Activated naive CD4-positive, alpha-beta T cell treated with anti-CD3 and anti-CD28 coated beads for 36 hours (primary cell): ENCODE data around the gene PLEKHJ1. TPM values are rescaled to one million over a fixed set of nuclear protein-coding genes. Genes with fewer than 3 reads are reported as not detected.

Experiments
- CTCF ChIA-PET: fragments of 350-600 bp; sonication (Branson Sonifier 250); formaldehyde crosslinking; loops from one replicate; lab custom pipeline; 2021; ENCODE audit warnings: antibody characterized with exemption; lab: Charles Lee
- DNase-seq: peaks from one replicate; pipeline ENCODE4 v3.0.0-alpha.2; 2020
- H3K27ac Mint-ChIP-seq: one replicate; pipeline ENCODE4 v1.8.0; 2021; ENCODE audit warnings: mild to moderate bottlenecking, mixed read lengths
- H3K27me3 Mint-ChIP-seq: one replicate; pipeline ENCODE4 v1.8.0; 2021; ENCODE audit warnings: low read depth, mixed read lengths
- H3K36me3 Mint-ChIP-seq: one replicate; pipeline ENCODE4 v1.8.0; 2021; ENCODE audit warnings: low read depth, mixed read lengths
- H3K4me1 Mint-ChIP-seq: one replicate; pipeline ENCODE4 v1.8.0; 2021; ENCODE audit warnings: low read depth, mixed read lengths
- H3K4me3 Mint-ChIP-seq: one replicate; pipeline ENCODE4 v1.8.0; 2021; ENCODE audit warnings: mild to moderate bottlenecking, moderate library complexity, mixed read lengths
- H3K9me3 Mint-ChIP-seq: one replicate; pipeline ENCODE4 v1.8.0; 2021; ENCODE audit warnings: mixed read lengths
- intact Hi-C: fragments of 100-400 bp; cut with micrococcal nuclease; formaldehyde crosslinking; loops from one replicate; pipeline ENCODE4 v1.15.1; 2023
- total RNA-seq, 2 experiments: library from RNA; stranded (reverse); gene quantifications; one replicate each; pipeline ENCODE4 v1.2.3, GENCODE V29; 2021

The PLEKHJ1 gene
- total RNA-seq, 2 experiments from 2014 or later: 56.9 to 60.6 TPM

- Mint-ChIP-seq H3K9me3 (no peaks in the 10 kb centered on the region), H3K27me3 (no peaks in the 10 kb centered on the region), H3K4me3 (no peak overlapping the region), H3K36me3 (peaks cover 28% of the 10 kb centered on the region), H3K4me1 (peaks cover 32% of the 10 kb centered on the region), H3K27ac (no peak overlapping the region)
- CTCF ChIA-PET: interaction anchor here (1.6 kb wide), 1 partner anchor 117 kb away, joined by 4 read pairs; no protein-coding TSS in a partner anchor
- no peak for DNase-seq
- intact Hi-C loops: loop anchor here (2.0 kb wide), 1 partner anchor 115 kb away; no protein-coding TSS in a partner anchor
Measured at GRCh38 chr19:2275588-2276428, 39.7 kb upstream of the PLEKHJ1 start.

DNA sequence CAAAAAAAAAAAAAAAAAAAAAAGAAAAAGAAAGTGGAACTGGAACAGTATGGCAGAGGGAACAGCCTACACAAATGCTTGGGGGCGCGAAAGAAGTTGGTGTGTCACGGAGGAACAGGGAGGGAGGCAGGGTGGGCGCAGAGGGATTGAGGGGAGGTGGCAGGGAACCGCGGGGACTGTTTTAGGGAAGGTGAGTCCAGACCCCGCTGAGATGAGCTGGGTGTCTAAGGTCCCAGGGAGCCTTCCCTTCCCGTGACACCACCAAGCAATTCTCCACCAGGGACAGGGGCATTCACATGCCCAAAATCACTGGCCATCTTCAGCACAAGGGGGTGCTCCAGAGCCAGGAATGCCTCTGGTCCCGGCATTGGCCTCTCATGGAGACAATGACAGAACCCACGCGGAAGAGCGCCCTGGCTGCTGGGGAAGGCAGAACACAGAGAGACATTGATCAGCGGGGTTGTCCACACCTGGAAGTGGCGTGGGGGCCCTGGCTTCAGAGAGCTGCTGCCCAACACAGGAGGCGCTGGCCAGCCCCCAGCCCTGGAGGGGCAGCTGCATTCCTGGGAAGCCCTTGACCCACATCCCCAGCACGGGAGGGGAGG, 38.9 kb upstream of the PLEKHJ1 start:
- Mint-ChIP-seq H3K4me1 (peaks cover 32% of the 10 kb centered on the region), H3K27me3 (no peaks in the 10 kb centered on the region), H3K27ac (peak overlapping the region; percentile 53), H3K36me3 (peaks cover 33% of the 10 kb centered on the region), H3K9me3 (no peaks in the 10 kb centered on the region), H3K4me3 (peak overlapping the region; percentile 9)
- DNase-seq: peak; percentile 72
- CTCF ChIA-PET: interaction anchor here (0.6 to 2.0 kb wide), 8 partner anchors 13 to 436 kb away, joined by 3 to 16 read pairs (median 3); partner anchors contain the start of gene PLEKHJ1
- intact Hi-C loops: loop anchor here (2.0 kb wide), 1 partner anchor 116 kb away; no protein-coding TSS in a partner anchor

DNA sequence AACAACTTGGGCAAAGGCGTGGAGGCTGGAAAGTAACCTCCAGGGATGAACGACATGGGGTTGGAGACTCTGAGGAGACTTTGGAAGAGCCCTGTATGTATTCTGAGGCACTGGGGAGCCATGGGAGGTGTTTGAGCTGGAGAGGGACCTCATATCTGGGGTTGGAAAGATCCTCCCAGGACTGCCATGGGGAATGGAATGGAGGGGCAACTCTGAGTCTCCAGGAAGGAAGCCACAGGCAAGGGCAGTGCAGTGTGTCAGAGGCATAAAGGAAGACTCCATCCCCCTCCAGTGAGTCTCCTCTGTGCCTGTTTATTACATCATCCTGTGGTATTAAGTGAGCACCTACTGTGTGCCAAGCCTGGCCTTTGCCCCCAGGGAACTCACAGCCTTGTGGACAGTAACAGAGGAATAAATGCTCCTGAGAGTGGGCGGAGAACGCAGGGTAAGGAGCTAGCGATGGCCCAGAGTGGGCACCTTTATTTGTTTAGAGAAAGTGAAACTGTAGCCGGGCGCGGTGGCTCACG, 38.1 kb upstream of the PLEKHJ1 start:
- H3K9me3 Mint-ChIP-seq: no peaks in the 10 kb centered on the region
- peak overlapping the region; percentile 68 for H3K4me3 Mint-ChIP-seq
- H3K4me1 Mint-ChIP-seq: peaks cover 32% of the 10 kb centered on the region
- intact Hi-C loops: loop anchor here (2.0 kb wide), 1 partner anchor 117 kb away; no protein-coding TSS in a partner anchor
- peaks cover 40% of the 10 kb centered on the region for H3K36me3 Mint-ChIP-seq
- CTCF ChIA-PET: interaction anchor here (0.6 to 2.0 kb wide), 10 partner anchors 12 to 436 kb away, joined by 3 to 16 read pairs (median 3); partner anchors contain the start of gene PLEKHJ1
- no peaks in the 10 kb centered on the region for H3K27me3 Mint-ChIP-seq
- no peak for DNase-seq
- H3K27ac Mint-ChIP-seq: peak overlapping the region; percentile 88

DNA sequence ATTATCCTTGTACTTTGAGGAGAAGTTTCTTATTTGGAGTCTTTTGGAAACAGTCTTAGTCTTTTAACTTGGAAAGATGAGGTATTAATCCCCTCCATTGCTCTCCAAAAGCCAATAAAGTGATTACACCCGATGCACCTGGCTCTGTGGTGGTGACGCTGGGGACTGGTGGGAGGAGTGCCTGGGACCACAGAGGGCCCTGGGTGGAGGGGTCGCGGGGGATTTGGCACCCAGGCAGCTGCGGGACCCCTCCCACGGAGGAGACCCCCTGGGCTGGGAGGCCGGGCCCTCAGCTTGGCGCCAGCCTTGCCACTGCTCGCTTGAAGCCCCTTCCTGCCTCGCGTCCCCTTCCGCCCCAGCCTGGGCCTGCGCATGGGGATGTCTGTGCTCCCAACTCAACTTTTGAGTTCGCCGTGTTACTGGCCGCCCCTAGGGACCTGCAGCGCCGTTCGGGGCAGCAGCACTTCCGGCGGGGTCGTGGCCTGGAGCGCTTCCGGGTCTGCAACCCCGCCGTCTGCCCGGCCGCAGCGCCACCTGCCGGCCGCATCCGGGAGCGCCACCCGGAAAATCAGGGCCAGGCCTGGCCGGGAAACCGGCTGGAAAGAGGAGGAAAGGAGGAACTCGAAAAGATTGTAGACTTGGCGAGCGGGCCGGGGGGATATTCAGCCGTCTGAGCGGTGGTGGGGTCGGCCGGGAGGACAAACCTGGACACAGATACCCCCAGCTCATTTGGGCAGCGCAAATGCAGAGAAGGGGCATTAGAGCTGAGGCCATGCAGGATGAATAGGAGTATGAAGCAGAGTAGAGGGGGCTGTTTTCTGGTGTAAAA, 37.4 kb upstream of the PLEKHJ1 start:
- Mint-ChIP-seq H3K4me1 (peaks cover 34% of the 10 kb centered on the region), H3K9me3 (no peaks in the 10 kb centered on the region), H3K27me3 (no peaks in the 10 kb centered on the region), H3K36me3 (peaks cover 40% of the 10 kb centered on the region), H3K4me3 (peak overlapping the region; percentile 68), H3K27ac (peak overlapping the region; percentile 88)
- intact Hi-C loops: loop anchor here (1.0 to 2.0 kb wide), 3 partner anchors 21 to 117 kb away; partner anchors contain the start of genes PLEKHJ1 and SF3A2
- peak; percentile 85 for DNase-seq
- CTCF ChIA-PET: interaction anchor here (0.7 to 2.0 kb wide), 9 partner anchors 12 to 245 kb away, joined by 3 to 16 read pairs (median 3); partner anchors contain the start of gene PLEKHJ1

- Mint-ChIP-seq H3K27me3 (no peaks in the 10 kb centered on the region), H3K27ac (peak overlapping the region; percentile 90), H3K36me3 (peaks cover 40% of the 10 kb centered on the region), H3K4me1 (peaks cover 45% of the 10 kb centered on the region), H3K4me3 (peak overlapping the region; percentile 89), H3K9me3 (no peaks in the 10 kb centered on the region)
- intact Hi-C loops: loop anchor here (2.0 kb wide), 1 partner anchor 19 kb away; no protein-coding TSS in a partner anchor
- CTCF ChIA-PET: interaction anchor here (1.2 kb wide), 3 partner anchors 17 to 33 kb away, joined by 3 to 6 read pairs (median 4); no protein-coding TSS in a partner anchor
- DNase-seq: no peak
Measured at GRCh38 chr19:2271234-2272103, 35.3 kb upstream of the PLEKHJ1 start.

DNA sequence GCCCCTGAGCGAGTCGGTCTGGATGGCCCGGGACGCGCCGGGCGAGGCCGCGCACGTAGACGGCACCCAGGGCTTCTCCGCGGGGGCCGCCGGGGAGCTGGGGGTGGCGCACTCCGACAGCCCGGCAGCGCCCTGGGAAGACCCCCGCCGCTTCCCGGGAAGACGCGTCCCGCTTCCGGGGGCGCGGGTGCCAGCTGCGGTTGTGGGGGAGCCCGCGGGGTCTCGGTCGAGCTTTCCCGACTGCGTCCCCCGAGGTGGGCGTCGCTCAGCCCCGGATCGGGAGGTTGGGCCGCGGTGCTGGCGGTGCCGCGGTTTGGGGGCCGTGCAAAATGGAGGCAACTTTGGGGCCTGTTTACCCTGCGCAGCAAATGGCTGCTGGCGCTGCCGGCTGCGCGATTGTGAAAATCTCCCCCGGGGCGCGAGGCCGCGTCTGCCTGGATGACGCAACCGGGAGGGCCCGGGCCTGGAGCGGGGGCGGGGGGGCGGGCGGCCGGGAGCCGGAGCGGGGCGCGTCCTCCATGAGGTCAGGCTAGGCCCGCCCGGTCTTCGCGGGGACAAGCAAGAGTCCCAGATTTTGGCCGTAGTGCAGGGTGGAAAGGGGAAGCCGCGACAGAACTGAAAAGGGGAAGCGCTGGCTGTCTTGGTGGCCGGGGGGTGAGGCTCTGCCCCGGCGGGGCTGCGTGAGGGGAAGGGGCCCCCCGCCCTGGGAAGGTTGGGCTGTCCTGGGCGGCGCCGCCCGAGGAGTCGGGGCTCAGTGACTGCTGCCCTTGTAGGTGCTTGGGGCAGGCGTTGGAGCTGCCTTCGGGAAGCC, 34.5 kb upstream of the PLEKHJ1 start:
- Mint-ChIP-seq H3K4me1 (peaks cover 49% of the 10 kb centered on the region), H3K27ac (peak overlapping the region; percentile 92), H3K4me3 (peak overlapping the region; percentile 89), H3K36me3 (peaks cover 40% of the 10 kb centered on the region), H3K9me3 (no peaks in the 10 kb centered on the region), H3K27me3 (no peaks in the 10 kb centered on the region)
- intact Hi-C loops: no loop called here
- CTCF ChIA-PET: interaction anchor here (1.2 kb wide), 1 partner anchor 17 kb away, joined by 3 read pairs; no protein-coding TSS in a partner anchor
- peak; percentile 83 for DNase-seq

DNA sequence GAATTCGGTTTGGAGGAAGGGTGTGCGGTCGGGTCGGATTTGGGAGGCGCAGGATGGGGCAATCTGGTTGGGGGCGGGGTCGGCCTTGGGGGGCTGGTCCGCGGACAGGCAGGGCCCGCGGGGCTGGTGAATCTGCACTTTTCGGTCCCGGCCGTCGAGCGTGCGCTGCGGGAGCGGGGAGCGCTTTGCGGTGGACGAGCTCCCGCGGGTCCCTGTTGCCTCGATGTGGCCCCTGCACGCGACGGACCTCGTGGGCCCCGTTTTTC, 34.0 kb upstream of the PLEKHJ1 start:
- intact Hi-C loops: no loop called here
- H3K9me3 Mint-ChIP-seq: no peaks in the 10 kb centered on the region
- H3K4me3 Mint-ChIP-seq: peak overlapping the region; percentile 89
- H3K27me3 Mint-ChIP-seq: no peaks in the 10 kb centered on the region
- peaks cover 40% of the 10 kb centered on the region for H3K36me3 Mint-ChIP-seq
- CTCF ChIA-PET: interaction anchor here (0.9 kb wide), 1 partner anchor 114 kb away, joined by 3 read pairs; no protein-coding TSS in a partner anchor
- peak overlapping the region; percentile 92 for H3K27ac Mint-ChIP-seq
- no peak for DNase-seq
- H3K4me1 Mint-ChIP-seq: peaks cover 48% of the 10 kb centered on the region

DNA sequence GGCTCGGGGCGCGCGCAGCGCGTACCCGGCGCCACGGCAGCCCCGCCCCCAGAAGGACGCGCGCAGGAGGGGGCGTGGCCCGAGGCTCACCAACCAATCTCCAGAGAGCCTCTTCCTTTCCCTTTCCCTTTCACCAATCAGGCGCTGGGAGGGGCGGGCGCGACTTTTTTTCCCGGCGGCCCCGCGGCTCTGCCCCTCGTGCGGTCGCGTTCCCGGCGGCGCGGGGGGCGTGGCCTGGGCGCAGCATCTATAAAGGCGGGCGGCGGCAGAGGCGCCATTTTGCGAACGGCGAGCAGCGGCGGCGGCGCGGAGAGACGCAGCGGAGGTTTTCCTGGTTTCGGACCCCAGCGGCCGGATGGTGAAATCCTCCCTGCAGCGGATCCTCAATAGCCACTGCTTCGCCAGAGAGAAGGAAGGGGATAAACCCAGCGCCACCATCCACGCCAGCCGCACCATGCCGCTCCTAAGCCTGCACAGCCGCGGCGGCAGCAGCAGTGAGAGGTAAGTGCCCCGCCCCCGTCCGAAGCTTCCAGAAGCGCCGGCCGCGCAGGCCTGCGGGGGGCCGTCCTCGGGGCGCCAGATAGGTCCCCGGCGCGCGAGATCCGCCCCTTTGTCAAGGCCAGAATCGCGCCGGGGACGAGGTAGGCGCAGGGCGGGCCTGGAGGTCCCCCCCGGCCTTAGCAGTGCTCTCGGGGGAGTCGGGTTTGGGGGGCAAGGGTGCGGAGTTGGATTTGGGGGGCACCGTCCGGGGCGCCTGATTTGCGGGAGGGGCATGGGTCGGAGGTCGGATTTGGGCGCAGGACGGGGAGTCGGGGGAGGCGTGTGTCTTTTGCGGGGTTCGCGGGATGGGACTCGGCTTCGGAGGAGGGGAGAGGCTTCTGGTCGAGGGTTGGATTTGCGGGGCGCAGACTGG, 33.4 kb upstream of the PLEKHJ1 start:
- Mint-ChIP-seq H3K4me3 (peak overlapping the region; percentile 89), H3K36me3 (peaks cover 37% of the 10 kb centered on the region), H3K27ac (peak overlapping the region; percentile 92), H3K27me3 (no peaks in the 10 kb centered on the region), H3K9me3 (no peaks in the 10 kb centered on the region), H3K4me1 (peaks cover 44% of the 10 kb centered on the region)
- intact Hi-C loops: loop anchor here (1.0 kb wide), 6 partner anchors 11 to 218 kb away; partner anchors contain the start of genes AP3D1, IZUMO4, LSM7 and MKNK2
- DNase-seq: peak; percentile 99
- CTCF ChIA-PET: interaction anchor here (0.9 kb wide), 1 partner anchor 113 kb away, joined by 3 read pairs; no protein-coding TSS in a partner anchor

DNA sequence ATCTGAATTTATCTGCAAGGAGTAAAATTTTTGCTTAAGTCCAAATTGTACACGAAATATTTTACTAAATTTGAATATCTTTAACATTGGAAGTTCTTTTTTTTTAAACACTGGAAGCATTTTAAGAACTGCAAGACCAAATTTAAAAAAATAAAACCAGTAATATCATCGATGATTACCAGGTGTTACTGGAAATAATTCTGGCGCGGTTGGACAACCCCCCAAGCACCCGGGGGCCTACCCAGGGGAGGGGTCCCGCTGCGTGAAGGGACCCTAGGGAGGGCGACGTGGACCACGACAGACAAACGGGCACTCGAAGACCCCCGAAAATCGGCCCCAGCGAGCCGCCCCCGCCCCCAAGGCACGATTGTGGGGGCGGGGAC, 32.7 kb upstream of the PLEKHJ1 start:
- H3K27ac Mint-ChIP-seq: peak overlapping the region; percentile 92
- peak overlapping the region; percentile 89 for H3K4me3 Mint-ChIP-seq
- intact Hi-C loops: loop anchor here (1.0 kb wide), 6 partner anchors 11 to 218 kb away; partner anchors contain the start of genes AP3D1, IZUMO4, LSM7 and MKNK2
- H3K4me1 Mint-ChIP-seq: peaks cover 38% of the 10 kb centered on the region
- H3K27me3 Mint-ChIP-seq: no peaks in the 10 kb centered on the region
- H3K9me3 Mint-ChIP-seq: no peaks in the 10 kb centered on the region
- DNase-seq: no peak
- CTCF ChIA-PET: no interaction called here
- H3K36me3 Mint-ChIP-seq: peaks cover 31% of the 10 kb centered on the region
